LNCAP (cell line): ENCODE results near the gene PKP3.

ENCODE experiments used
- TF ChIP-seq, protein P1 (sequence below): fragments of 450-650 bp; IDR thresholded peaks from 2 replicates; pipeline ENCODE4 v1.5.1; 2017; ENCODE audit warnings: mild to moderate bottlenecking

Gene PKP3

DNA sequence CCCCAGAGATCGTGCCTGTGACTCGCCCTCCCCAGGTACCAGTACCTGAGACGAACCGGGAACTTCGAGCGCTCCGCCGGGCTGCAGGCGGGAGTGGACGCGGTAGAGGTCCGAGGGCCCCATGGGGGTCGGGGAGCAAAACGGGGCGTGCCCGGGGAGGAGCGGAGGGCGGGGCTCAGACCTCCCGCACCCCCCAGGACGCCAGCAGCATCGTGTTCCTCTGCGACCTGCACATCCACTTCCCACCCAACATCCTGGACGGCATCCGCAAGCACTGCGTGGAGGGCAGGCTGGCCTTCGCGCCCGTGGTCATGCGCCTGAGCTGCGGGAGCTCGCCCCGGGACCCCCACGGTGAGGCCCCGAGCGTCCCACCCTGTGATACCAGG is 13.9 kb upstream of the PKP3 start:
- TF ChIP-seq, protein P1, sequence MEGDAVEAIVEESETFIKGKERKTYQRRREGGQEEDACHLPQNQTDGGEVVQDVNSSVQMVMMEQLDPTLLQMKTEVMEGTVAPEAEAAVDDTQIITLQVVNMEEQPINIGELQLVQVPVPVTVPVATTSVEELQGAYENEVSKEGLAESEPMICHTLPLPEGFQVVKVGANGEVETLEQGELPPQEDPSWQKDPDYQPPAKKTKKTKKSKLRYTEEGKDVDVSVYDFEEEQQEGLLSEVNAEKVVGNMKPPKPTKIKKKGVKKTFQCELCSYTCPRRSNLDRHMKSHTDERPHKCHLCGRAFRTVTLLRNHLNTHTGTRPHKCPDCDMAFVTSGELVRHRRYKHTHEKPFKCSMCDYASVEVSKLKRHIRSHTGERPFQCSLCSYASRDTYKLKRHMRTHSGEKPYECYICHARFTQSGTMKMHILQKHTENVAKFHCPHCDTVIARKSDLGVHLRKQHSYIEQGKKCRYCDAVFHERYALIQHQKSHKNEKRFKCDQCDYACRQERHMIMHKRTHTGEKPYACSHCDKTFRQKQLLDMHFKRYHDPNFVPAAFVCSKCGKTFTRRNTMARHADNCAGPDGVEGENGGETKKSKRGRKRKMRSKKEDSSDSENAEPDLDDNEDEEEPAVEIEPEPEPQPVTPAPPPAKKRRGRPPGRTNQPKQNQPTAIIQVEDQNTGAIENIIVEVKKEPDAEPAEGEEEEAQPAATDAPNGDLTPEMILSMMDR, result no peak

DNA sequence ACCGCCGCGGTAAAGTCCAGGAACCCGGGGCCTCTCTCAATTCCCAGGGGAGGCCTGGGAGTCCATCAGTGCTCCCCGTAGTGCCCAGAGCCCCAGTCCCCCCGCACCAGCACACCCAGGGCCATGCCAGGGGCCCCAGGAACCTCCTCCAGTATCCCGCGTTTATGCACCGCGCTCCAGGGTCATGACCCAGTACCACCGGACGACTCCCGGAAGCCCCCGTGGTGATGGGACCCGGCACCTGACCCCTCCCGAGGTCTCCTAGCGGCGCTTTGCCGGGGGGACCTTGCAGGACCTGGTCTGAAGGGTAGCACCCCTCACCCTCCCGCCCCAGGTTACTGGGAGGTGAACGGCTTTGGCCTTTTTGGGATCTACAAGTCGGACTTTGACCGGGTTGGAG is 13.5 kb upstream of the PKP3 start:
- TF ChIP-seq, protein P1, result no peak

DNA sequence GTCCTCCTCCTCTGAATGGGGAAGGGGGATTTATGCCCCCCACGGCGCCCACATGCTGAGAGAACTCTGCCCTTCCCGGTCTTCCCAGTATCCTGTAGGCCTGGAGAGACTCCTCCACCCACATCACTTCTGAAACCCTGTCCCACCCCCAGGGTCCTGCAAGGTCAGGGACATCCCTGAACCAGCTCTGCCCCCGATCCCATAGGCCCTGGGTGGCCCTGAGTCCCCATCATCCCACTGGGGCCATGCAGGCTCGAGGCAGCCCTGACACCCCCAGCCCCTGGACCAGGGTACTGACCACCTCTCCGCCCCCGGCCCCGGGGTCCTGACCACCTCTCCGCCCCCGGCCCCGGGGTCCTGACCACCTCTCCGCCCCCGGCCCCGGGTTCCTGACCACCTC is 13.0 kb upstream of the PKP3 start:
- TF ChIP-seq, protein P1, result no peak

GRCh38 chr11:381501-382072 is 12.4 kb upstream of the PKP3 start:
- TF ChIP-seq, protein P1, result no peak

DNA sequence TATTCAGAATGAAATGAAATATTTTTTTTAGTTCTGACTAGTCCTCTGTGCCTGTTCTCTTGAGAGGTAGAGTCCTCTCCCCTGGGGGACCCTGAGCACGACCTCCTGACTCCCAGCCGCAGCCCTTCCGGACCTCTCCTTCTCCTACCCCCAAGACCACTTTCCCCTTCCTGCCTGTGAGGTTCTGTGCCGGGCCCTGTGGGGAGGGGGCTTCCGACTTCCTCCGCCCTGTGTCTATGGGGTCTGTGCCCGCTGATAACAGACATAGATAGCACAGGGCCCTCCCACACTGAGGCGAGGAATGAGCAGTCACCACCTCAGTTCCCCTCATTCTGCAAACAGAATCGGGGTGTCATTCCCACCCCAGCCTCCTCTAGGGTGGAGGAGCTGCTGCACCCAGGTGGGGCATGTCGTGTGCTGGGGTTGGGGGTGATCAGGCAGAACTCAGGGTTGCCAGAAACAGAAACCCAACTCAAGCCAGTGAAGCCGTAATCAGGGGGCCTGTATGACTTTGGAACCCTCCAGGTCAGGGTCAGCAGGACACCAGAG is 11.9 kb upstream of the PKP3 start:
- TF ChIP-seq, protein P1, result no peak

DNA sequence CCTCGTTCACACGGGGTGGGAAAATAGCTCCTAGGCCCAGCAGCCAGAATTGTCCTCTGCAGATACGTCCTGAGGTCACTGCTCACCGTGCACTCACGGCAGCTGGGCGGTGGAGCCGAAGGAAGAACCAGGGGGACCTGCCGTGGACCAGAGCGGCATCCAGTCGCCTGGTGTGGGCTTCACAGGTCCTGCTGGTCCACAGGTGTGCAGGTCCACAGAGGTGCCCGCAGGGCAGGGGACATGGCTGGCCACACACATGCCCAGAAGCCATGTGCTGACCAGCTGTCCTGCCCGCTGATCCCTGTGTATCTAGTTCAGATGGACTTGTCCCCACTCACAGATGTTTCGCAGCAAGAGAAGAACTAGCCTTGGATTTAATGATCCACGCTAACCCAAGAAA is 10.6 kb upstream of the PKP3 start:
- TF ChIP-seq, protein P1, result no peak

DNA sequence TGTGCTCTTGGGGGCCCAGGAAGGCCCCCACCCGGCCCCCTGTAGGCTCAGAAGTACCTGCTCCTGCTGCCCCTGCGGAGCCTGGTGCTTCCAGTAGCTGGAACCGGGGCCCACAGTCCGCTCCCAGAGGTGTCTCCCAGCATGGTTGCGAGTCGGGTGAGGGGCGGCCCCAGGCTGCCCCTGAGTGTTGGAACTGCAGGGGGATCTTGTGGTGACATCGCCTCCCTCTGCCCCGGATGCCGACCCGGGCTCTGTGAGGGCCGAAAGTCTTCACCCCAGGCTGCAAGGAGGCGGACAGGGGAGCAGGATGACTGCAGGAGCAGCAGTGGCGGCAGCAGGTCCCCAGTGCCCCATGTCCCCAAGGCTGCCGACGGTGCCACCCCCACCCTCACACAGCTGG is 9.5 kb upstream of the PKP3 start:
- TF ChIP-seq, protein P1, result no peak
